NCI-H2081 treated with DMSO at 0.1 percent for 48 hours (cell line): ENCODE data around the gene LRRC7.
A peak's percentile ranks its signal among the peaks of the same experiment; 100 is the strongest.

Experiments
- DNase-seq: peaks from one replicate; lab custom pipeline; 2025; lab: John Stamatoyannopoulos, UW

LRRC7 gene

GRCh38 chr1:69976896-69977295 is 409.2 kb downstream of the LRRC7 start:
- DNase-seq, result no peak

- DNase-seq, result no peak
Measured at GRCh38 chr1:69982992-69983391, 415.3 kb downstream of the LRRC7 start.

GRCh38 chr1:69985376-69985775 is 417.7 kb downstream of the LRRC7 start:
- no peak for DNase-seq

GRCh38 chr1:69985901-69986439 is 418.2 kb downstream of the LRRC7 start:
- no peak for DNase-seq

- DNase-seq, result no peak
Measured at GRCh38 chr1:69987881-69988280, 420.2 kb downstream of the LRRC7 start.

GRCh38 chr1:69991644-69992043 is 423.9 kb downstream of the LRRC7 start:
- DNase-seq, result no peak

GRCh38 chr1:69992594-69992993 is 424.9 kb downstream of the LRRC7 start:
- no peak for DNase-seq

- DNase-seq, result no peak
Measured at GRCh38 chr1:69993810-69994209, 426.1 kb downstream of the LRRC7 start.

- no peak for DNase-seq
Measured at GRCh38 chr1:69994241-69994640, 426.5 kb downstream of the LRRC7 start.

GRCh38 chr1:69998847-69999246 is 431.1 kb downstream of the LRRC7 start:
- DNase-seq, result no peak

GRCh38 chr1:70003211-70003908 is 435.6 kb downstream of the LRRC7 start:
- no peak for DNase-seq

GRCh38 chr1:70005386-70006034 is 437.8 kb downstream of the LRRC7 start:
- no peak for DNase-seq

GRCh38 chr1:70008660-70009059 is 440.9 kb downstream of the LRRC7 start:
- DNase-seq, result no peak

- DNase-seq, result no peak
Measured at GRCh38 chr1:70017770-70018169, 450.0 kb downstream of the LRRC7 start.

- no peak for DNase-seq
Measured at GRCh38 chr1:70024272-70024671, 456.6 kb downstream of the LRRC7 start.

GRCh38 chr1:70025052-70025451 is 457.3 kb downstream of the LRRC7 start:
- no peak for DNase-seq

GRCh38 chr1:70025846-70026245 is 458.1 kb downstream of the LRRC7 start:
- DNase-seq, result no peak

GRCh38 chr1:70033266-70033873 is 465.6 kb downstream of the LRRC7 start:
- DNase-seq, result no peak

GRCh38 chr1:70033936-70034335 is 466.2 kb downstream of the LRRC7 start:
- DNase-seq, result no peak

GRCh38 chr1:70034403-70034802 is 466.7 kb downstream of the LRRC7 start:
- peak; percentile 60 for DNase-seq

- DNase-seq, result no peak
Measured at GRCh38 chr1:70038025-70038424, 470.3 kb downstream of the LRRC7 start.

GRCh38 chr1:70039485-70039884 is 471.8 kb downstream of the LRRC7 start:
- DNase-seq, result no peak
